Keratinocyte (primary cell): Measurements from ENCODE around the gene CPED1. TPM values are rescaled to one million over a fixed set of nuclear protein-coding genes. Genes with fewer than 3 reads are reported as not detected.

Source experiments
- DNase-seq: peaks from one replicate; pipeline ENCODE4 v3.0.0-alpha.2; 2011; ENCODE audit warnings: low read depth, missing footprints, low spot score
- FAIRE-seq: peaks from 2 replicates; lab custom pipeline; 2011; peaks lifted over from hg19 to GRCh38; lab: Jason Lieb, UNC
- H2AFZ ChIP-seq: 2 replicates; pipeline ENCODE4 v1.6.0; 2012; ENCODE audit warnings: low read length, control low read depth, inconsistent platforms; ENCODE audit not compliant: control insufficient read depth
- H3K27ac ChIP-seq: 2 replicates; pipeline ENCODE4 v1.5.1; 2011; ENCODE audit warnings: low read length; ENCODE audit not compliant: control insufficient read depth, insufficient read depth
- H3K27me3 ChIP-seq: 3 replicates; pipeline ENCODE4 v1.6.0; 2011; ENCODE audit warnings: low read length; ENCODE audit not compliant: control insufficient read depth, insufficient read depth; ENCODE audit errors: extremely low read depth
- H3K36me3 ChIP-seq, 2 experiments: 2 replicates in 1 of 2; 3 replicates in 1 of 2; pipeline ENCODE4 v1.5.1; 2011; ENCODE audit warnings: low read length in 2 of 2, mild to moderate bottlenecking in 1 of 2; ENCODE audit not compliant: control insufficient read depth in 2 of 2, insufficient read depth in 2 of 2; ENCODE audit errors: extremely low read depth in 1 of 2
- H3K4me1 ChIP-seq: 3 replicates; pipeline ENCODE4 v1.5.1; 2011; ENCODE audit warnings: low read length; ENCODE audit not compliant: control insufficient read depth, insufficient read depth; ENCODE audit errors: extremely low read depth
- H3K4me2 ChIP-seq: 3 replicates; pipeline ENCODE4 v1.6.0; 2011; ENCODE audit warnings: low read depth, low read length; ENCODE audit not compliant: control insufficient read depth, insufficient read depth; ENCODE audit errors: extremely low read depth
- H3K4me3 ChIP-seq, 3 experiments: fragments of 200-600 bp in 1 of 3; sonication (generic) in 1 of 3; 2 replicates in 2 of 3; 3 replicates in 1 of 3; pipeline ENCODE4 v1.5.1; 2011 to 2016; ENCODE audit warnings: low read length in 3 of 3, mild to moderate bottlenecking in 3 of 3, control low read depth in 2 of 3, inconsistent platforms in 1 of 3, low read depth in 1 of 3, mixed read lengths in 1 of 3, mixed run types in 1 of 3, moderate library complexity in 1 of 3; ENCODE audit not compliant: control insufficient read depth in 2 of 3, insufficient read depth in 2 of 3; ENCODE audit errors: extremely low read depth in 1 of 3
- H3K79me2 ChIP-seq: 2 replicates; pipeline ENCODE4 v1.6.0; 2012; ENCODE audit warnings: low read length; ENCODE audit not compliant: control insufficient read depth, insufficient read depth
- H3K9ac ChIP-seq: 3 replicates; pipeline ENCODE4 v1.6.0; 2011; ENCODE audit warnings: low read length; ENCODE audit not compliant: control insufficient read depth, insufficient read depth; ENCODE audit errors: extremely low read depth
- H3K9me1 ChIP-seq: 3 replicates; pipeline ENCODE4 v1.6.0; 2011; ENCODE audit warnings: low read length; ENCODE audit not compliant: control insufficient read depth, insufficient read depth; ENCODE audit errors: extremely low read depth
- H3K9me3 ChIP-seq: 2 replicates; pipeline ENCODE4 v1.5.1; 2012; ENCODE audit warnings: low read depth, low read length; ENCODE audit not compliant: control insufficient read depth
- H4K20me1 ChIP-seq: 3 replicates; pipeline ENCODE4 v1.6.0; 2011; ENCODE audit warnings: low read length; ENCODE audit not compliant: control insufficient read depth, insufficient read depth; ENCODE audit errors: extremely low read depth
- CTCF ChIP-seq, 3 experiments: IDR thresholded peaks in 1 of 3; conservative IDR thresholded peaks in 1 of 3; optimal IDR thresholded peaks in 1 of 3; 2 replicates in 2 of 3; 3 replicates in 1 of 3; pipeline versions ENCODE3 to v1.5.1; 2011; ENCODE audit warnings: low read length in 3 of 3, mild to moderate bottlenecking in 3 of 3, moderate library complexity in 2 of 3, control low read depth in 1 of 3, inconsistent platforms in 1 of 3; ENCODE audit not compliant: insufficient read depth in 2 of 3; ENCODE audit errors: extremely low read depth in 1 of 3
- EZH2 ChIP-seq: IDR thresholded peaks from one replicate; pipeline ENCODE4 v1.6.1; 2012; ENCODE audit warnings: inconsistent platforms, mild to moderate bottlenecking, low read length, moderate library complexity
- dilution Hi-C: fragments of 300-500 bp; cut with MboI; formaldehyde crosslinking; loops from one replicate; pipeline ENCODE4 v1.7.0; 2020; ENCODE audit warnings: low sequenced_read_pairs; ENCODE audit not compliant: extremely low pct_ligation_motif_present
- polyA plus RNA-seq, 5 experiments: library from polyadenylated mRNA; depleted of rRNA in 3 of 5; stranded (reverse) in 3 of 5; stranded (forward) in 1 of 5; unstranded in 1 of 5; fragments of >200 nt; gene quantifications; 1 replicate in 1 of 5; 2 replicates in 3 of 5; 3 replicates in 1 of 5; pipeline versions ENCODE4 v1.2.1 to v1.2.3, GENCODE V29; 2011 to 2012; ENCODE audit warnings: missing spikeins in 2 of 5, low read depth in 1 of 5, low replicate concordance in 1 of 5

The CPED1 gene
- polyA plus RNA-seq, 1 donor (not counting 4 experiments of a cell fraction or from before 2014, with no cell fraction given), result 0.62 TPM

- dilution Hi-C loops, result no loop called here
- Histone ChIP-seq H2AFZ (no peak overlapping the region), H3K79me2 (peaks cover 6% of the 10 kb centered on the region), H3K4me2 (no peak overlapping the region), H3K27ac (no peak overlapping the region), H3K36me3 (no peaks in the 10 kb centered on the region), H3K4me1 (peaks cover 9% of the 10 kb centered on the region), H3K4me3 (no peak overlapping the region), H4K20me1 (no peaks in the 10 kb centered on the region), H3K9me3 (no peaks in the 10 kb centered on the region), H3K27me3 (no peaks in the 10 kb centered on the region), H3K9me1 (no peaks in the 10 kb centered on the region), H3K9ac (no peak overlapping the region)
- TF ChIP-seq EZH2 (no peak), CTCF (optimal IDR thresholded peaks at IDR 0.05 in 1 of 3, IDR thresholded peaks at IDR 0.05 in 1 of 3, conservative IDR thresholded peaks at IDR 0.05 in 1 of 3; ENCODE audit: extremely low read depth in 1 of 3, insufficient read depth in 2 of 3, low read length in 3 of 3) (no peak)
- no peak for DNase-seq
- no peak for FAIRE-seq
Measured at GRCh38 chr7:120947980-120948379, 40.5 kb upstream of the CPED1 start.

GRCh38 chr7:120949393-120949911 is 39.1 kb upstream of the CPED1 start:
- Histone ChIP-seq H3K9me3 (no peaks in the 10 kb centered on the region), H3K79me2 (peaks cover 6% of the 10 kb centered on the region), H3K4me2 (peak overlapping the region; percentile 68), H3K4me1 (peaks cover 9% of the 10 kb centered on the region), H2AFZ (peak overlapping the region; percentile 39), H3K9ac (no peak overlapping the region), H3K9me1 (no peaks in the 10 kb centered on the region), H3K4me3 (peak overlapping the region in 2 of 3 experiments; percentile 64), H3K27ac (no peak overlapping the region), H3K27me3 (no peaks in the 10 kb centered on the region), H3K36me3 (no peaks in the 10 kb centered on the region), H4K20me1 (no peaks in the 10 kb centered on the region)
- dilution Hi-C loops, result no loop called here
- no peak for FAIRE-seq
- DNase-seq, result no peak
- TF ChIP-seq EZH2 (no peak), CTCF (optimal IDR thresholded peaks at IDR 0.05 in 1 of 3, IDR thresholded peaks at IDR 0.05 in 1 of 3, conservative IDR thresholded peaks at IDR 0.05 in 1 of 3; ENCODE audit: extremely low read depth in 1 of 3, insufficient read depth in 2 of 3, low read length in 3 of 3) (no peak)
